ENCODE measurements around the gene RABGAP1L. TPM values are rescaled to one million over a fixed set of nuclear protein-coding genes. Genes with fewer than 3 reads are reported as not detected.
A peak's percentile ranks its signal among the peaks of the same experiment; 100 is the strongest.

The RABGAP1L gene
- polyA plus RNA-seq, 3 donors: 35.2 to 75.3 (median 63.3) TPM

GRCh38 chr1:174974711-174975119, 815.4 kb downstream of the RABGAP1L start:
- Histone ChIP-seq H3K4me3 (replicated peaks in 1 of 3; ENCODE audit: low read depth in 2 of 3, low read length in 3 of 3) (no peak overlapping the region), H2AFZ (ENCODE audit: insufficient read depth, low read depth, low read length, poor library complexity, severe bottlenecking) (no peak overlapping the region), H4K20me1 (ENCODE audit: insufficient read depth, low read length) (no peaks in the 10 kb centered on the region), H3K79me2 (ENCODE audit: insufficient read depth, low read length) (no peaks in the 10 kb centered on the region), H3K4me2 (replicated peaks; ENCODE audit: extremely low read depth, low read length, poor library complexity, severe bottlenecking) (no peak overlapping the region), H3K9me3 (replicated peaks in 1 of 2; ENCODE audit: control insufficient read depth in 1 of 2, insufficient read depth in 1 of 2, low read length in 2 of 2) (no peaks in the 10 kb centered on the region), H3K27ac (ENCODE audit: low read depth in 1 of 2, low read length in 2 of 2) (no peak overlapping the region), H3K4me1 (ENCODE audit: control insufficient read depth in 1 of 2, insufficient read depth in 2 of 2, low read length in 2 of 2) (peaks cover 15 to 26% of the 10 kb centered on the region in 2 donors), H3K9ac (ENCODE audit: insufficient read depth, low read length, poor library complexity, severe bottlenecking) (no peak overlapping the region), H3K27me3 (ENCODE audit: control insufficient read depth in 2 of 2, insufficient read depth in 2 of 2, low read length in 2 of 2) (no peaks in the 10 kb centered on the region), H3K36me3 (replicated peaks in 1 of 2; ENCODE audit: control insufficient read depth in 1 of 2, insufficient read depth in 2 of 2, low read length in 2 of 2) (peaks cover 45 to 68% of the 10 kb centered on the region in 2 donors)
- 100% methylated on average over 2 of the region's 2 CpGs for WGBS (ENCODE audit: insufficient coverage)
- no peak for DNase-seq
- H3K27ac Mint-ChIP-seq: peak overlapping the region in 1 of 7 donors; percentile 38
- no peaks in the 10 kb centered on the region for H3K27me3 Mint-ChIP-seq (ENCODE audit: low read depth in 3 of 3)
- peaks cover 55 to 76% of the 10 kb centered on the region in 2 donors for H3K36me3 Mint-ChIP-seq
- H3K4me3 Mint-ChIP-seq: no peak overlapping the region
- no peak for TF ChIP-seq CTCF (IDR thresholded peaks at IDR 0.05)
- H3K9me3 Mint-ChIP-seq: no peaks in the 10 kb centered on the region
- intact Hi-C loops (cut with micrococcal nuclease): loop anchor here in 1 of 2 donors (10.0 kb wide), 1 partner anchor 50 kb away; no protein-coding TSS in a partner anchor
- H3K4me1 Mint-ChIP-seq: peaks cover 22% of the 10 kb centered on the region

- Mint-ChIP-seq H3K4me3 (no peak overlapping the region), H3K36me3 (peaks cover 55 to 78% of the 10 kb centered on the region in 2 donors), H3K27ac (peak overlapping the region in 1 of 7 donors; percentile 9), H3K4me1 (peaks cover 17% of the 10 kb centered on the region), H3K27me3 (ENCODE audit: low read depth in 3 of 3) (no peaks in the 10 kb centered on the region), H3K9me3 (no peaks in the 10 kb centered on the region)
- Histone ChIP-seq H3K4me3 (replicated peaks in 1 of 3; ENCODE audit: low read depth in 2 of 3, low read length in 3 of 3) (no peak overlapping the region), H3K4me1 (ENCODE audit: control insufficient read depth in 1 of 2, insufficient read depth in 2 of 2, low read length in 2 of 2) (peaks cover 12 to 15% of the 10 kb centered on the region in 2 donors), H2AFZ (ENCODE audit: insufficient read depth, low read depth, low read length, poor library complexity, severe bottlenecking) (no peak overlapping the region), H3K9me3 (replicated peaks in 1 of 2; ENCODE audit: control insufficient read depth in 1 of 2, insufficient read depth in 1 of 2, low read length in 2 of 2) (no peaks in the 10 kb centered on the region), H4K20me1 (ENCODE audit: insufficient read depth, low read length) (no peaks in the 10 kb centered on the region), H3K9ac (ENCODE audit: insufficient read depth, low read length, poor library complexity, severe bottlenecking) (no peak overlapping the region), H3K79me2 (ENCODE audit: insufficient read depth, low read length) (no peaks in the 10 kb centered on the region), H3K4me2 (replicated peaks; ENCODE audit: extremely low read depth, low read length, poor library complexity, severe bottlenecking) (no peak overlapping the region), H3K27me3 (ENCODE audit: control insufficient read depth in 2 of 2, insufficient read depth in 2 of 2, low read length in 2 of 2) (no peaks in the 10 kb centered on the region), H3K36me3 (replicated peaks in 1 of 2; ENCODE audit: control insufficient read depth in 1 of 2, insufficient read depth in 2 of 2, low read length in 2 of 2) (peaks cover 53 to 72% of the 10 kb centered on the region in 2 donors), H3K27ac (ENCODE audit: low read depth in 1 of 2, low read length in 2 of 2) (no peak overlapping the region)
- no CpG with 5 or more reads among the region's 1 CpG for WGBS (ENCODE audit: insufficient coverage)
- TF ChIP-seq CTCF (IDR thresholded peaks at IDR 0.05): no peak
- no peak for DNase-seq
- intact Hi-C loops (cut with micrococcal nuclease): loop anchor here in 1 of 2 donors (10.0 kb wide), 1 partner anchor 51 kb away; no protein-coding TSS in a partner anchor
These were observed 816.4 kb downstream of the RABGAP1L start for GRCh38 chr1:174975764-174976163.

Data from CD14-positive monocyte (primary cell).